ENCODE results near the gene CDK17.

DNA sequence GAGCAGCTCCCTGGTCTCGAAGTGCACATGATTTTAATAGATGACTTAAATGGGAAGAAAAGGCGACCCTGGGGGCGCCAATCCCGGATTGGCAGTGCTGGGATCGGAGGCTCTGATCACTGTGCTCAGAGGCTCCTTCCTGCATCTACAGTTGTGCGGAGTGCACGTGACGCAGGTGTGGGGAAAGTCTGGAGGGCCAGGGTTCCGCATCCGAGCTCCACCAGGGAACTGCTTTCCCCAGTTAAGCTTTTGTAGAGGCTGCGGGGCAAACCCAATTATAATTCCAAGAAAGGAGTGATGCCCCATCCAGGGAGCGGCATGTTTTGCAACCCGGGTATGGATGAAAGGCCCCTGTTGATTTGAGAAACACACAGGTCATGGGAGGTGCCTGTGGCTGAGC is 169.6 kb downstream of the CDK17 start:
- TF ChIP-seq, protein P1, sequence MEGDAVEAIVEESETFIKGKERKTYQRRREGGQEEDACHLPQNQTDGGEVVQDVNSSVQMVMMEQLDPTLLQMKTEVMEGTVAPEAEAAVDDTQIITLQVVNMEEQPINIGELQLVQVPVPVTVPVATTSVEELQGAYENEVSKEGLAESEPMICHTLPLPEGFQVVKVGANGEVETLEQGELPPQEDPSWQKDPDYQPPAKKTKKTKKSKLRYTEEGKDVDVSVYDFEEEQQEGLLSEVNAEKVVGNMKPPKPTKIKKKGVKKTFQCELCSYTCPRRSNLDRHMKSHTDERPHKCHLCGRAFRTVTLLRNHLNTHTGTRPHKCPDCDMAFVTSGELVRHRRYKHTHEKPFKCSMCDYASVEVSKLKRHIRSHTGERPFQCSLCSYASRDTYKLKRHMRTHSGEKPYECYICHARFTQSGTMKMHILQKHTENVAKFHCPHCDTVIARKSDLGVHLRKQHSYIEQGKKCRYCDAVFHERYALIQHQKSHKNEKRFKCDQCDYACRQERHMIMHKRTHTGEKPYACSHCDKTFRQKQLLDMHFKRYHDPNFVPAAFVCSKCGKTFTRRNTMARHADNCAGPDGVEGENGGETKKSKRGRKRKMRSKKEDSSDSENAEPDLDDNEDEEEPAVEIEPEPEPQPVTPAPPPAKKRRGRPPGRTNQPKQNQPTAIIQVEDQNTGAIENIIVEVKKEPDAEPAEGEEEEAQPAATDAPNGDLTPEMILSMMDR (conservative IDR thresholded peaks at IDR 0.05; ENCODE audit: low read length), result no peak
- no peak for TF ChIP-seq EZH2phosphoT487 (IDR thresholded peaks at IDR 0.05; ENCODE audit: borderline replicate concordance)
